ENCODE measurements around the gene GATD1.

GATD1 gene

GRCh38 chr11:794766-795633, 17.7 kb upstream of the GATD1 start:
- DNase-seq (ENCODE audit: low read depth, low spot score), result no peak
- Histone ChIP-seq H3K9ac (ENCODE audit: insufficient read length) (no peak overlapping the region), H3K4me3 (peak overlapping the region; percentile 94), H3K36me3 (ENCODE audit: insufficient read depth, low read length) (no peaks in the 10 kb centered on the region; the same call in 1 of the 2 replicates), H3K27ac (no peak overlapping the region), H3K9me3 (ENCODE audit: low read depth, low read length) (no peaks in the 10 kb centered on the region)
- TF ChIP-seq EZH2 (IDR thresholded peaks at IDR 0.05) (no peak), FOXP2 (optimal IDR thresholded peaks at IDR 0.05; ENCODE audit: control extremely low read depth, extremely low read length, insufficient read depth) (no peak), POLR2AphosphoS5 (IDR thresholded peaks at IDR 0.05; ENCODE audit: borderline replicate concordance, low read depth, low read length) (no peak)

GRCh38 chr11:794013-794765, 16.9 kb upstream of the GATD1 start:
- Histone ChIP-seq H3K36me3 (ENCODE audit: insufficient read depth, low read length) (no peaks in the 10 kb centered on the region; the same call in 1 of the 2 replicates), H3K9ac (ENCODE audit: insufficient read length) (no peak overlapping the region), H3K4me3 (no peak overlapping the region), H3K27ac (no peak overlapping the region), H3K9me3 (ENCODE audit: low read depth, low read length) (no peaks in the 10 kb centered on the region)
- DNase-seq (ENCODE audit: low read depth, low spot score), result no peak
- TF ChIP-seq POLR2AphosphoS5 (IDR thresholded peaks at IDR 0.05; ENCODE audit: borderline replicate concordance, low read depth, low read length) (no peak), FOXP2 (optimal IDR thresholded peaks at IDR 0.05; ENCODE audit: control extremely low read depth, extremely low read length, insufficient read depth) (no peak), EZH2 (IDR thresholded peaks at IDR 0.05) (no peak)

DNA sequence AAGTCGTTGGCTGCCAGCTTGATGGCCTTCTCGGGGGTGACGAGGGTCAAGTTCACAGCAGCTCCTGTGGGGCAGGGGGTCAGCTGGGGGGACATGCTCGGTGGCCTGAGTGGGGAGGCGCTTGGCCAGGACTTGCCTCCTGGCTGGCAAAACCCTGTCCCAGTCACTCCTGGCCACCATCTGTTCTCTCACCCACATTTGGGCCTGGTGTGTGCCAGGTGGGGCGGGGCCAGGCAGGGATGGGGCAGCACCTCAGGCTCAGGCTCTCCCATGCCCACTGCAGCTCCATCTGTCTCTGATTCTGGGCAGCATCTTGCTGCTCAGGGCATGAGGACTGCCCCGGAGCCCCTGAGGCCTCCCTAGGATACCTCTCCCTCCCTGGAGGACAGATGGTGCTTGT, 16.3 kb upstream of the GATD1 start:
- no peak overlapping the region for H3K27ac ChIP-seq
- TF ChIP-seq FOXP2 (optimal IDR thresholded peaks at IDR 0.05; ENCODE audit: control extremely low read depth, extremely low read length, insufficient read depth) (no peak), POLR2AphosphoS5 (IDR thresholded peaks at IDR 0.05; ENCODE audit: borderline replicate concordance, low read depth, low read length) (no peak), EZH2 (IDR thresholded peaks at IDR 0.05) (no peak)
- no peak for DNase-seq (ENCODE audit: low read depth, low spot score)

GRCh38 chr11:792873-793272, 15.6 kb upstream of the GATD1 start:
- Histone ChIP-seq H3K27ac (no peak overlapping the region), H3K4me3 (no peak overlapping the region), H3K9ac (ENCODE audit: insufficient read length) (no peak overlapping the region), H3K36me3 (ENCODE audit: insufficient read depth, low read length) (no peaks in the 10 kb centered on the region; the same call in 1 of the 2 replicates), H3K9me3 (ENCODE audit: low read depth, low read length) (no peaks in the 10 kb centered on the region)
- TF ChIP-seq EZH2 (IDR thresholded peaks at IDR 0.05) (no peak), FOXP2 (optimal IDR thresholded peaks at IDR 0.05; ENCODE audit: control extremely low read depth, extremely low read length, insufficient read depth) (no peak), POLR2AphosphoS5 (IDR thresholded peaks at IDR 0.05; ENCODE audit: borderline replicate concordance, low read depth, low read length) (no peak)
- DNase-seq (ENCODE audit: low read depth, low spot score), result no peak

More for the DNA sequence above, 16.3 kb upstream of the GATD1 start:
- Histone ChIP-seq H3K9ac (ENCODE audit: insufficient read length) (no peak overlapping the region), H3K36me3 (ENCODE audit: insufficient read depth, low read length) (no peaks in the 10 kb centered on the region; the same call in 1 of the 2 replicates), H3K4me3 (no peak overlapping the region), H3K9me3 (ENCODE audit: low read depth, low read length) (no peaks in the 10 kb centered on the region)

DNA sequence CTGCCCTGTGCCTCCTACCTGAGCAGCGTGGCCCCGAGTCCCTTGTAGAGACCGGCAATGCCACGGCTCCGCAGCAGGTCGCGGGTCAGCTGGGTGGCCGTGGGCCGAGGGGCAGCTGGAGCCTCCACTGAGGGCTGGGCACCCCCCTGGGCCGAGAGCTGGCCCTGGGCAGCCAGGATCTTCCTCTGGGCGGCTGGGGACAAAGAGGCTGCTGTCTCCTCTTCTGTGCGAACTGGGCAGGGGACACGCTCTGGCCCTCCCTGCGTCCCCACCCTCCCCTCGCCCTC, 15.2 kb upstream of the GATD1 start:
- H3K4me3 ChIP-seq, result no peak overlapping the region
- TF ChIP-seq POLR2AphosphoS5 (IDR thresholded peaks at IDR 0.05; ENCODE audit: borderline replicate concordance, low read depth, low read length) (no peak), EZH2 (IDR thresholded peaks at IDR 0.05) (no peak), FOXP2 (optimal IDR thresholded peaks at IDR 0.05; ENCODE audit: control extremely low read depth, extremely low read length, insufficient read depth) (no peak)
- H3K36me3 ChIP-seq (ENCODE audit: insufficient read depth, low read length), result no peaks in the 10 kb centered on the region; the same call in 1 of the 2 replicates
- no peak for DNase-seq (ENCODE audit: low read depth, low spot score)
- no peaks in the 10 kb centered on the region for H3K9me3 ChIP-seq (ENCODE audit: low read depth, low read length)
- H3K27ac ChIP-seq, result no peak overlapping the region
- H3K9ac ChIP-seq (ENCODE audit: insufficient read length), result no peak overlapping the region

DNA sequence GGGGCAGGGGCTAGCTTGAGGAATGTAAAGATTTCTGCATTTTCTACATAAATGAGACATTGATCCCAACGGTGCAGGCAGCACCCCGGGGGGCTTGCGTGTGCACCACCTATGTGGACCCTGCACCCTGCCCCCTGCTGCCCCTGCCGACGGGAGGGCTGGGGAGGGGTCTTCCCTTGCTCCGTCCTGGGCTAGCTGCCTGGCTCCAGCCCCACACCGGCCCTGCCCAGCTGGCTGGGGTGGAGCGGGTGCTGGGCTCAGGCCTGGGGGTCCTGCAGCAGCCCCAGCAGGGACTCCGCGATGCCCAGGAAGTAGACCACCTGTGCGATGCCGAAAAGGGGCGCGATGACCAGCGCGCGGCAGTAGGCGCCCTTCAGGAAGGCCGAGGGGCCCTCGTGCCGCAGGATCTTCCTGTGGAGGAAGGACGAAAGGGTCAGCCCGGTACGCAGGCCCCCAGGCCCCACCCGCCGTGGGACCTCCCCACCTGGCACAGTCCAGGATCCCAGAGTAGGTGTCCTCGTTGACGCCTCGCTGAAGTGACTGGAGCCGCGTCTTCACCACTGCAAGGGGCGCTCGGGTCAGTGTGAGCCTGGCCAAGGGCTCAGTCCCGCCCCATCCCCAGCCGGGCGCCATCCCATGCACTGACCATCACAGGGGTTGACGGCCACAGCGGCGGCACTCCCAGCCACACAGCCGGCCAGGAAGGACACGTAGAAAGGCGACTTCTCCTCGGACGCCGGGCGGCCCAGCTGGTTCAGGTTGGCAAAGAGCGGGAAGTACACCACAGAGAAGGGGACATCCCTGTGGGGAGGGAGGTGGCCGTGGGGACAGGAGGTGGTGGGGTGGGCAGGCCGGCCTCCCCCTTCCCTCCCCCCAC, 14.6 kb upstream of the GATD1 start:
- Histone ChIP-seq H3K9me3 (ENCODE audit: low read depth, low read length) (no peaks in the 10 kb centered on the region), H3K36me3 (ENCODE audit: insufficient read depth, low read length) (no peaks in the 10 kb centered on the region; the same call in 1 of the 2 replicates), H3K27ac (no peak overlapping the region), H3K4me3 (no peak overlapping the region), H3K9ac (ENCODE audit: insufficient read length) (no peak overlapping the region)
- TF ChIP-seq EZH2 (IDR thresholded peaks at IDR 0.05) (no peak), FOXP2 (optimal IDR thresholded peaks at IDR 0.05; ENCODE audit: control extremely low read depth, extremely low read length, insufficient read depth) (no peak), POLR2AphosphoS5 (IDR thresholded peaks at IDR 0.05; ENCODE audit: borderline replicate concordance, low read depth, low read length) (no peak)
- no peak for DNase-seq (ENCODE audit: low read depth, low spot score)

DNA sequence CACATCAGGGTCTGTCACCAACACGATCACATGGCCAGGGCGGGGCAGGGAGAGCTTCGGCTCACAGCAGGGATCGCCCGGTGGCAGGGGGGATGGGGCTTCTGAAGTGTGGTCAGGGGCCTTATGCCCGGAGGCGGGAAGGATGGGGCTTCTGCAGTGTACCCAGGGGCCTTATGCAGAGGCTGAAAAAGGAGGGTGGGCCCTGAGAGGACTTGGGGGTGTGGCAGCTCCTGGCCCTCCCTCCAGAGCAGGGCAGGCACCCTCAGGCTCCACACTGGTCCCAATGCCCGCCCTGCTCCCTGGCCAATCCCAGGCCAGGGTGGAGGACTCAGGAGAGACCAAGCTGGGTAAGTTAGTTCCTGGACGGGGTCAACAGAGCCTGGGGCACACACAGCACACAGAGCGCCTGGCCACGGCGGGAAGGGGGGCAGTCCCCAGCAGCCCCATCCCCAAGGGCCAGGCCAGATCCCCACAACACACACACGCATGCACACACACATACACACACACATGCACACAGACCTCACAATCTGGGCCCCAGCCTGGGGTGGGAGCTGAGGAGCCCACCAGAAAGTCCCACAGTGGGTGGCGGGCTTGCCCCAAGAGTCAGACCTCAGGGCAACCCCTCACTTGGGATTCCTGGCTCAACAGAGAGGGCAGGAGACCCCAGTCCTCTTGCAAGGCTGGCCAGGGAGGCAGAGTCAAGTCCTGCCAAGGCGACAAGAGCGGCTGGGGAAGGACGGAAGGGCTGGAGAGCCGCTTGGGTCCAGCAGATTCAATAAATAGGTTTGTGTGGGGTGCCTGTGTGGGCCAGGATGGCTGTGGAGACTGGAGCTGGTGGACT, 13.7 kb upstream of the GATD1 start:
- Histone ChIP-seq H3K4me3 (no peak overlapping the region), H3K9me3 (ENCODE audit: low read depth, low read length) (no peaks in the 10 kb centered on the region), H3K36me3 (ENCODE audit: insufficient read depth, low read length) (no peaks in the 10 kb centered on the region; the same call in 1 of the 2 replicates), H3K27ac (no peak overlapping the region), H3K9ac (ENCODE audit: insufficient read length) (no peak overlapping the region)
- TF ChIP-seq POLR2AphosphoS5 (IDR thresholded peaks at IDR 0.05; ENCODE audit: borderline replicate concordance, low read depth, low read length) (no peak), FOXP2 (optimal IDR thresholded peaks at IDR 0.05; ENCODE audit: control extremely low read depth, extremely low read length, insufficient read depth) (no peak), EZH2 (IDR thresholded peaks at IDR 0.05) (no peak)
- DNase-seq (ENCODE audit: low read depth, low spot score), result no peak
